ENCODE measurements around the gene PCK2.
A peak's percentile ranks its signal among the peaks of the same experiment; 100 is the strongest.

PCK2 gene

GRCh38 chr14:24077086-24077485 lies 17.0 kb upstream of the PCK2 start:
- no peak for DNase-seq

- DNase-seq, result peak; percentile 83
These were observed 16.0 kb upstream of the PCK2 start for GRCh38 chr14:24078146-24078545.

- DNase-seq, result peak; percentile 100
These were observed 14.5 kb upstream of the PCK2 start for GRCh38 chr14:24079491-24080141.

- DNase-seq, result no peak
These were observed 14.0 kb upstream of the PCK2 start for GRCh38 chr14:24080142-24080530.

- peak; percentile 82 for DNase-seq
These were observed 13.0 kb upstream of the PCK2 start for GRCh38 chr14:24080888-24081738.

GRCh38 chr14:24081739-24082211 lies 12.3 kb upstream of the PCK2 start:
- DNase-seq, result peak; percentile 72

GRCh38 chr14:24082411-24083080 lies 11.6 kb upstream of the PCK2 start:
- no peak for DNase-seq

- no peak for DNase-seq
These were observed 10.6 kb upstream of the PCK2 start for GRCh38 chr14:24083462-24083861.

- DNase-seq, result no peak
These were observed 9.7 kb upstream of the PCK2 start for GRCh38 chr14:24084440-24084839.

- DNase-seq, result peak; percentile 92
These were observed 8.9 kb upstream of the PCK2 start for GRCh38 chr14:24085215-24085614.

GRCh38 chr14:24086193-24086955 lies 7.7 kb upstream of the PCK2 start:
- DNase-seq, result peak; percentile 83

GRCh38 chr14:24087004-24087403 lies 7.1 kb upstream of the PCK2 start:
- no peak for DNase-seq

- DNase-seq, result no peak
These were observed 6.0 kb upstream of the PCK2 start for GRCh38 chr14:24088095-24088494.

GRCh38 chr14:24089890-24090289 lies 4.2 kb upstream of the PCK2 start:
- DNase-seq, result no peak

GRCh38 chr14:24092110-24092504 lies 2.0 kb upstream of the PCK2 start:
- DNase-seq, result no peak

GRCh38 chr14:24092505-24093206 lies 1.5 kb upstream of the PCK2 start:
- DNase-seq, result no peak

- DNase-seq, result no peak
These were observed 757 bp upstream of the PCK2 start for GRCh38 chr14:24093207-24093900.

- DNase-seq, result no peak
These were observed 745 bp downstream of the PCK2 start for GRCh38 chr14:24094841-24095270.

- DNase-seq, result no peak
These were observed 1.4 kb downstream of the PCK2 start for GRCh38 chr14:24095271-24096068.

GRCh38 chr14:24096545-24097181 lies 2.6 kb downstream of the PCK2 start:
- no peak for DNase-seq

Data from NCI-H524 treated with DMSO at 0.1 percent for 48 hours (cell line).